ENCODE data around the gene FRMD3.

FRMD3 gene

DNA sequence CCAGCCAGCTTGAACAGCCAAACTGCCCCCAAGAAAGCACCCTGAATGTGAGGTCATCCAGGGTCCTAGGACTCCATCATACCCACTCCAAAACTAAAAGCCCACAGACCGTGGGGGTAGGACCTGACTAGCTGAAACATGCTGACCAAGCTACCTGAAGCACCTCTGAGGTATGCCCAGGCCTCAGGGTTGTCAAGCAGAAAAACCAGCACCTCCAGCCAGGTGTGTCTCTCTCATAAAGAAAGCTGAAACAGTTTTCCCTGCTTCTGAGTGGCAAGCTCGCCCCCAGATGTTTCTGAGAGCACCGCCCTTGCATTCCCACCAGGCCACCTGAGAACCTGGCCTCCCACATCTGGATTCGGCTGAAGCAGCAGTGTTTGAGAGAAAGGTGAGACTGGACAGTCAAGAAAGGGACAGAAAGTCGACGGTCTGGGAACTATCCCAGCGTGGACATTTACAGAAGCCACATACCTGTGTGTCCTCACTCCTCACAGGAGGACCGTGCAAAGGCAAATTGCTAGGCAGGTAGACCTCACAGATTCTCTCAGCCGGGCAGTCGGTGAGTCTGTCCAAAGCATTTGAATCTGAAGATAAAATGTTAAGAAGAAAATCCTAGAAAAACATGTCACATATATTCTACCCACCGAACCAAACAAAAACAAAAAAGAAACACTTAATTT lies 319.6 kb downstream of the FRMD3 start:
- no peak for DNase-seq

DNA sequence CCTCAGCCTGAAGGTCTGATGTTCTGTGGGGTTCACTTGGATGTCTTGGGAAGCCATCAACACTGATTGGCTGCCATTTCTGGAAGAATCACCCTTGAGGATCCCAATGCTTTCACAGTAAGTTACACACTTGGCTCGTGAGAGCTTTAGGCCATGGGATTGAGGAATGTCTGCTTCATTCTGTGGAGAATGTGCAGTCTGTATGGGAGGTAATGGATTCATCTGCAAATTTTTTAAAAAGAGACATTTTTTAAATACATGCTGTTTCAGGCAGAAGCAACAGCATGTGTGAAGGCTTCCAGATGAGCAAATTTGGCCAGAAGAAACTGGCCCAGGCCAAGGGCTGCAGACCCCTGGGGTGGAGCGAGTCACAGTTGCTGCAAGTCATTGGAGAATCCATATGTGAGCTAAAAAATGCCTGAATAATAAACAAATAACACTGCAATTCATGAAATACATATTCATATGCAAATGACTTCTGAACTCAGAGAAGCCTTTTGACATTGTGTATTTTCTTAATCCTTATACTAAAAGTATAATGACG lies 328.9 kb downstream of the FRMD3 start:
- DNase-seq, result no peak

DNA sequence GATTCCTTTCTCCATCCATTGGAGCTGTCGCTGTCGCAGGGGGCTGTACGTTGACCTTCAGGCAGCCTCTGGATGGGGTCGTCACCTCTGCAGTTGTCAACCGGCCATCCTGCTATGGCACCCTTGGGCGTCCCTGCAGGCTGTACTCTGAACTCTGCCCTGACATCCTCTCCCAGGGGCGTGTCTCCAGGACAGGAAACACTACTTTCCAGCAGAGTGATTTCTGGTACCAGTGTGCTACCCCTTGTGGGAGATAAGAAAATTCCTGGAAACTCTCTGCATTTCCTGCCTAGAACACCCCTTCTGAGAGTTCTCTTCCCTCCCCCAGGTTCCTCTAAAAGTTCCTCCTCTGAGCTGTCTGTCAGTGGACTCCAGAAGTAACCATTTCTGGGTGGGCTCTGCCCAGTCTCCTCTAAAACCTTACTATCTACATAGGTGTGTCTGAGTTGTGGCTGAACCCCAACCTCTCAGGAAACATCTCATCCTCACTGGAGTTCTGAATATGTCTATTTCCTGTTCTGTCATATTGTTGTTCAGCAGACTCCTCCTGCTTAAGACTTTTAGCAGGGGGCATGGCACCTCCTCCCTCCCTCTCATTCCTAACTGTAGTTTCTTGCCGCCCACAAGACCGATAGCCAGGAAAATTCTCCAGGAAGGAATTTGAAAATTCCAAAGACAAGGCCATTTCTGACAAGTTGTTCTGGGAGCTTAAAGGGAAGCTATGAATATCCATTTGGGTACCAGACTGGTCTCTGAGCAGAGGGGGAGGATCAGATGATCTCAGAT lies 329.9 kb downstream of the FRMD3 start:
- DNase-seq, result no peak

DNA sequence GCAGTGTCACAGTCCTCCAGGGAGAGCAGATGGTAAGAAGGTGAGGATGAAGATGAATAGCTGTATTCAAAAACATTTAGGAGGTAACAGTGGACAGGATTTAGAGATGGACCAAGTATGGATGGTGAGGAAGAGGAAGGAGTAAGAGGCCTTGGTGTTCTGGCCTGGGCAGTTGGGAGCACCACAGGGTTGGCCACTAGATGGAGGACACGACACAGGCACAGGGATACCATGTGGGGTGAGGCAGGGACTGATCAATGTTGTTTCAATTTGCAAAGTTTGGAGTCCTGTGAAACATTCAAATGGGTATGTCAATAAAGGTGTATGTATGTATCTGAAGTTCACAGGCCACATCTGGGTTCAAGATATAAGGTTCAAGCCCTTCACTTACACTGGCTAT lies 334.2 kb downstream of the FRMD3 start:
- no peak for DNase-seq

DNA sequence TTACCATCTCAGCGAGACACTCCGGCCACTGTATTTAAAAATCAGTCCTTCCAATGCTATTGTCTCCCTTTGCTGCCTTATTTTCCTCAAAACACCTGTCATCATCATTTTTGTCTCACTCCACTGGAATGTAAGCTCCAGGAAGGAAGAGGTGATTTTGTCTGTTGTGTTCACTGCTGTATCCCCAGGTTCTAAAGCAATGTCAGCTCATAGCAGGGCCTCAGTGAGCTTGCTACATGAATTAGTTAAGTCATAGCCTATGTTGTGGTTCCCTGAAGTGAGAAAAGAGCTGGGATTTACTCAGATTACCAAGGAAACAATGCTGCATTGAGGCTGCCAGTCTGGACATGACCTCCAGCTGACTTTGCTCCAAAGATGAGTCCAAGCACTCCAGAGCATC lies 337.7 kb downstream of the FRMD3 start:
- no peak for DNase-seq

DNA sequence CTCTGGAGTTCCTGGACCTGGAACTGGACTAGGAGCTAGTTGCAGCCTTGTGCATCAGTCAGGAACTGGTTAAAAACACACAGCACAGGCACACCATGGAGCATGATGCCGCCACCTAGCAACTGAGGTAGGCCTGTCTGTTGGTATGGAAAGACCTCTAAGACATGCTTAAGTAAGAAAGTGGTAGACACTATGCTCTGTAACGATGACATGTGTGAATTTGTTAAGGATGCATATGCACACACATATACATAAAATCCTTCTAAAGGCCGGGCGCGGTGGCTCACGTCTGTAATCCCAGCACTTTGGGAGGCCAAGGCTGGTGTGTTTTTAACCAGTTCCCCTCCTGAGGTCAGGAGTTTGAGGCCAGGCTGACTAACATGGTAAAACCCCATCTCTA lies 338.4 kb downstream of the FRMD3 start:
- DNase-seq, result no peak

DNA sequence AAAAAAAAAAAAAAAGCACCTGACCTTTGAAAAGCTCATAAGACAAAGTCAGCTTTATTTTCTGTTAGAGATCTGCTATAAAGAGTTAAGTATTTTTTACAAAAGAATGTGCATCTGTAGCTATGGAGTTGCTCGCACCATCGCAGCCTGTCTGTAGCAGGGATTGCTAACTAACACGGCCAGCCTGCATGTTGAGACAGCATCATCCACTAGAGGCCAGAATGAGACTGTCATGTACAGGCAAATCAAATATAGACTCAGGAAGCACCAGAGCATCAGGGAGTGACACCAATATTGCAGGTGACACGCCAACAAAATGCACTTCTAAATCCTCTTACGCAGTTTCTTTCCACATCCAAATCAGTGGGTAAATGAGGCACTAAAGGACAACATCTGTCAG lies 339.0 kb downstream of the FRMD3 start:
- DNase-seq, result no peak

DNA sequence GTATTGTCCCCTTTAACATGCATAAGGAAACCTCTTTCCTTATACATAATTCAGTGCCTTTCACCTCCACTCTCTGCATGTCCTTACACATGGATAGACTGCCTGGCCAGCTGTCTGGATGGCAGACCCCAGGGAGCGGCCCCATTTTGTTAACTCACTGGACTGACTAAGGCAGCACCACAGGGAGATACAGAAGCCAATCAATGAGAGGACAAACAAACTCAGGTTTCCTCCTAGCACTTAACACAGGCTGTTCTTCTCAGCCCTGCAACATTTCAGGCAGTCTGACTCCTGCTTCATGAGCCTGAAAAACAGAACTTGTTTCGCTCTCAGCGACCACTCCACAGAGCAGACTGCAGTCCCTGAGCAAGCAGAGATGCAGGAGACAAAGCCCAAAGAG lies 339.8 kb downstream of the FRMD3 start:
- DNase-seq, result no peak

DNA sequence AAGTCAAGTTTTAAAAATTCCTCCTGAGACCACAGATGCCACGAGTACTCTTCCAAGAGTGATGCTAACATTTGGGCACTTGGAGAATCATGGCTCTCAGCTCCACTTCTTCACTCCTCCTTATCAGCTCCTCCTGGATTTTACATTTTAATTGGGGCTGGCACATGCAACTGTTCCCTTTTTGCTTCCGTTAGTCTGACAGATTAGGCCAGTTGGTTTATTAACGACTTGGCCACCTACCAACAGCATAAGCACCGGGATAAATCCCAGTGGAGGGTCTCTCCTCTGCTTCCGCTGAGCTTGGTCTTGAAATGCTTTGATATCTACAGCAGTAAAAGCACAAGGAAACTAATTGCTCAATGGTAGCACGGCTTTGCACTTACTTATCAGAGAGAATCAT lies 340.6 kb downstream of the FRMD3 start:
- DNase-seq, result no peak

DNA sequence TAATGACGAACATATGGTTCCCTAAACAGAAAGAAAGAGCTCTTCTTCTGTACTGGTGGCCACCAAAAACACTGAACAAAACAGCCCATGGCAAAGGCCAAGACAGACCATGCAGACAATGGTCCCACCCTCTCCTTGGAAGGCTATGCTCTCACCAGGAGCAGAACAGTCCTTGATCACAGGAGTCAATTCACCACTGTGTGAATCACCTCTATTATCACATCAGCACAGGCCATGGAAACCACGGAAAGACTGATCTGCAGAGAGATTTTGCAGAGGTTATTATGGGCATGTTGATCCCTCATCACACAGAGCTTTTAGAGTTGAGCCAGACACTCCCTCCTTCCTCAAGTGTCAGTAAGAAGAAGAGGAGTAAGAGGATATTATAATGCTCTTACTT lies 341.3 kb downstream of the FRMD3 start:
- DNase-seq, result no peak
